ENCODE measurements around the gene SLC1A2. TPM values are rescaled to one million over a fixed set of nuclear protein-coding genes. Genes with fewer than 3 reads are reported as not detected.

SLC1A2 gene
- total and polyA plus RNA-seq, 3 donors from 2014 or later: 0.74 to 7.5 (median 1.1) TPM

DNA sequence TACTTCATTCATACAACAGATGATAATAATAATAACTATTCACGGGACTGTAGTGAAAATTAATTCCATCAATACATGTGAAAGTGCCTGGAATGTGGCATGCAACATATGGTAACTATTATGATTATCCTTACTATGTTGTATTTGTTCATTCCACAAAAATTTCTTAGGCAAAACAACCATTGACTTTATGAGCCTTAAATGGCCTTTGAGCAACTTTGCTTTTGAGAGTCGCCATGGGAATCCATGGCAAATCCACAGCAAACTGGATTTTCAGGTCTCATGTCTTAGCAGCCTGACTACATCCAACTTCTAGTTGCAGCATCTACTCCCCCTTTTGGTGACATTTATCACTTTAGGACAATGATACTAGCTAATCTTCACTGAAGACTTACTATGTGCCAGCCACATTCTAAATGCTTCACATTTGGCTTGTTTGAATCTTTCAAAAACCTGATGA, 56.8 kb downstream of the SLC1A2 start:
- intact Hi-C loops (cut with DNase I; ENCODE audit: low total_unique reads): no loop called here
- no peaks in the 10 kb centered on the region for H3K36me3 ChIP-seq (ENCODE audit: low read depth, missing control alignments)
- H3K27me3 ChIP-seq: no peaks in the 10 kb centered on the region
- no peak for TF ChIP-seq POLR2A (IDR thresholded peaks at IDR 0.05)
- TF ChIP-seq, protein P1, sequence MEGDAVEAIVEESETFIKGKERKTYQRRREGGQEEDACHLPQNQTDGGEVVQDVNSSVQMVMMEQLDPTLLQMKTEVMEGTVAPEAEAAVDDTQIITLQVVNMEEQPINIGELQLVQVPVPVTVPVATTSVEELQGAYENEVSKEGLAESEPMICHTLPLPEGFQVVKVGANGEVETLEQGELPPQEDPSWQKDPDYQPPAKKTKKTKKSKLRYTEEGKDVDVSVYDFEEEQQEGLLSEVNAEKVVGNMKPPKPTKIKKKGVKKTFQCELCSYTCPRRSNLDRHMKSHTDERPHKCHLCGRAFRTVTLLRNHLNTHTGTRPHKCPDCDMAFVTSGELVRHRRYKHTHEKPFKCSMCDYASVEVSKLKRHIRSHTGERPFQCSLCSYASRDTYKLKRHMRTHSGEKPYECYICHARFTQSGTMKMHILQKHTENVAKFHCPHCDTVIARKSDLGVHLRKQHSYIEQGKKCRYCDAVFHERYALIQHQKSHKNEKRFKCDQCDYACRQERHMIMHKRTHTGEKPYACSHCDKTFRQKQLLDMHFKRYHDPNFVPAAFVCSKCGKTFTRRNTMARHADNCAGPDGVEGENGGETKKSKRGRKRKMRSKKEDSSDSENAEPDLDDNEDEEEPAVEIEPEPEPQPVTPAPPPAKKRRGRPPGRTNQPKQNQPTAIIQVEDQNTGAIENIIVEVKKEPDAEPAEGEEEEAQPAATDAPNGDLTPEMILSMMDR (IDR thresholded peaks at IDR 0.05): no peak
- 82 to 83% methylated on average over 2 of the region's 2 CpGs for WGBS, 2 donors
- H3K9me3 ChIP-seq: no peaks in the 10 kb centered on the region
- peaks cover 12% of the 10 kb centered on the region for H3K4me1 ChIP-seq
- no peak overlapping the region for H3K27ac ChIP-seq
- no peak for DNase-seq
- H3K4me3 ChIP-seq: no peak overlapping the region

DNA sequence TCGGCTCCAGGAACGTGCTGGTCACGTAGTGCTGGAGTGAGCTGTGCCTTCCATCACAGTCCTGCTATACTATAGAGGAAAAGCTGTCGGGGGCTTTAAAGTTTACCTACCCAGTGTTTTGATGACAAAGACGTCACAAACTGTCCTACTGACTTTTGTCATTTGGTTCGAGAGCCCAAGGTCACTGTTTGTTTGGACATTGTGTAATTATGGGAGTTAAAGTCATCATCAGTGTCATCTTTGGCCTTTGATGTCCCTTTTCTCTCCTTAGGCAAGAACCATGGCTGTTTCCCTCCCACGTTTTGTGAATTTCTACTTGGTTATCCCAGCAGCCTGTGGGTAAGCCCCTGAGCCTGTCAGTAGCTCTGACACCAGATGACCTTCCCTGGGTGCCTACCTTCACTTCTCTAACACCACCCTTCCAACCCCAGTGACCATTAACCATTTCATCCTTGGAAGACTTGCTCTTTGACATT, 59.3 kb downstream of the SLC1A2 start:
- Histone ChIP-seq H3K36me3 (ENCODE audit: low read depth, missing control alignments) (no peaks in the 10 kb centered on the region), H3K4me1 (peaks cover 12% of the 10 kb centered on the region), H3K4me3 (no peak overlapping the region), H3K27ac (no peak overlapping the region), H3K9me3 (no peaks in the 10 kb centered on the region), H3K27me3 (no peaks in the 10 kb centered on the region)
- TF ChIP-seq POLR2A (IDR thresholded peaks at IDR 0.05): no peak
- TF ChIP-seq, protein P1 (IDR thresholded peaks at IDR 0.05): no peak
- no peak for DNase-seq
- 44 to 48% methylated on average over 7 of the region's 7 CpGs for WGBS, 2 donors
- intact Hi-C loops (cut with DNase I; ENCODE audit: low total_unique reads): no loop called here

DNA sequence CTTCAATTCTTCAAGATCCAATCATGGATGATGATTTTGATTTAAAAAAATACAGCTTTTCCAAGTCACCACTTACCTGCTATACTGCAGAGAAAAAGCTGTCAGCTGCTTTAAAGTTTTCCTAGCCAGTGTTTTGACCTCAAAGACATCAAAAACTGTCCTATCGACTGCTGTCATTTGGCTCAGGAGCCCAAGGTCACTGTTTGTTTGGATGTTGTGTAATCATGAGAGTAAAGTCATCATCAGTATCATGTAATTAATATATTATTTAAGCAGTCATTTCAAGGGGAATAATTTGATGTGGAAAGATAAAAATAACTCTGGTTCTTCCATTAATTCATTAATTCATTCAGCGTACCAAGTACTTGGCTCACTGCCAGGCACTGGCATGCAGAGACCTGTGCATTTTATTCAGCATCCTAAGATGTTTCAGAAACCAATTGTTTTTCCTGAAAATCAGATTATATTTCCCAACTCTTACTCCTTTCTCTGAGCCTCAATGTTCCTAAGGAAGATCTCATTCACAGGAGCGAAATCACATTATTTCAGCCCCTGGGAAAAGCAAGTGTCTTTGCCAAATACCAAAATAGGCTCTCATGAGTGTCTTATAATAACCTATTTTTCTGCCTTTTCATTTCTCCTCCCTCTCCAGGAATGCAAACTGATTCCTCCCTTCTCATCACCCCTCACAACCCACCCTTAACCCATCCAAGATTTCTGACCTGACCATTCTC, 59.9 kb downstream of the SLC1A2 start:
- TF ChIP-seq, protein P1 (IDR thresholded peaks at IDR 0.05): no peak
- no peak for TF ChIP-seq POLR2A (IDR thresholded peaks at IDR 0.05)
- H3K4me3 ChIP-seq: no peak overlapping the region
- no peak overlapping the region for H3K27ac ChIP-seq
- H3K9me3 ChIP-seq: no peaks in the 10 kb centered on the region
- 31 to 47% methylated on average over 3 of the region's 3 CpGs for WGBS, 2 donors
- intact Hi-C loops (cut with DNase I; ENCODE audit: low total_unique reads): no loop called here
- peaks cover 12% of the 10 kb centered on the region for H3K4me1 ChIP-seq
- H3K36me3 ChIP-seq (ENCODE audit: low read depth, missing control alignments): no peaks in the 10 kb centered on the region
- DNase-seq: no peak
- no peaks in the 10 kb centered on the region for H3K27me3 ChIP-seq

DNA sequence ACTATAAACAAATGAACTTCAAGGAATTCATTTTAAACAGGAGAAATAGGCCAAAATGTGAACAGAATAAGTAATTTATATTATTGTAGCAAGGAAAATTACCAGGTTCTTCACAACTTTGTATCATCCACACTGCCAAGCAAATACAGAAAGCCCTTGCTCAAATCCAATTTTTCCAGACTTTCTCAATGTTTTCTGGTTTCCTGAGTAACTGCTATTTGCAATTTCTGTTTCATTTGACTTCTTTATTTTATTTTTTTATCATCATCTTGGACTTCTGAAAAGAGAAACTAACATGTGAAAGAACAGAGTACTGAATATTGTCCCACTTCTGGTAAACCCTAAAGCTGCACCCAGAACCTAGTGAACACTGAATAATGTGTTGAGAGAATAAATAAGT, 61.0 kb downstream of the SLC1A2 start:
- Histone ChIP-seq H3K27me3 (no peaks in the 10 kb centered on the region), H3K4me3 (no peak overlapping the region), H3K36me3 (ENCODE audit: low read depth, missing control alignments) (no peaks in the 10 kb centered on the region), H3K27ac (no peak overlapping the region), H3K4me1 (peaks cover 7% of the 10 kb centered on the region), H3K9me3 (no peaks in the 10 kb centered on the region)
- DNase-seq: no peak
- intact Hi-C loops (cut with DNase I; ENCODE audit: low total_unique reads): no loop called here
- TF ChIP-seq, protein P1 (IDR thresholded peaks at IDR 0.05): no peak
- no peak for TF ChIP-seq POLR2A (IDR thresholded peaks at IDR 0.05)

DNA sequence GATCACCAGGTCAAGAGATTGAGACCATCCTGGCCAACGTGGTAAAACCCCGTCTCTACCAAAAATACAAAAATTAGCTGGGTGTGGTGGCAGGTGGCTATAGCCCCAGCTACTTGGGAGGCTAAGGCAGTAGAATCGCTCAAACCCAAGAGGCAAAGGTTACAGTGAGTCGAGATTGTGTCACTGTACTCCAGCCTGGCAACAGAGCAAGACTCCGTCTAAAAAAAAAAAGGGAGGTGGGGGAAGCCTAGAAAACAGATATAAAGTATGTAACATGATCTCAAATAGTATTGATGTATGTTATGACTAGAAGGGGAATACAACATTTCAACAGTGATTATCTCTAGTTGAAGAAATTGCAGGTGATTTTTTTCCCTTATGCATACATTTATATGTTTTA, 61.4 kb downstream of the SLC1A2 start:
- no peak for DNase-seq
- Histone ChIP-seq H3K9me3 (no peaks in the 10 kb centered on the region), H3K36me3 (ENCODE audit: low read depth, missing control alignments) (no peaks in the 10 kb centered on the region), H3K4me3 (no peak overlapping the region), H3K27me3 (no peaks in the 10 kb centered on the region), H3K4me1 (peaks cover 7% of the 10 kb centered on the region), H3K27ac (no peak overlapping the region)
- intact Hi-C loops (cut with DNase I; ENCODE audit: low total_unique reads): no loop called here
- WGBS, 2 donors: 89 to 90% methylated on average over 5 of the region's 5 CpGs
- TF ChIP-seq, protein P1 (IDR thresholded peaks at IDR 0.05): no peak
- no peak for TF ChIP-seq POLR2A (IDR thresholded peaks at IDR 0.05)
